Measurements from ENCODE around the gene PCDHGC3.

The PCDHGC3 gene

GRCh38 chr5:141485321-141486055 is 9.7 kb downstream of the PCDHGC3 start:
- no peak for DNase-seq

- no peak for DNase-seq
These were observed 10.3 kb downstream of the PCDHGC3 start for GRCh38 chr5:141486091-141486490.

- no peak for DNase-seq
These were observed 11.4 kb downstream of the PCDHGC3 start for GRCh38 chr5:141487131-141487530.

- DNase-seq = no peak
These were observed 13.1 kb downstream of the PCDHGC3 start, which contains the start of gene PCDHGC5 for GRCh38 chr5:141488591-141489561. Gene PCDHGC5, plus strand, starts transcription at chr5:141489081. Its CDS starts 160 bp downstream, at chr5:141489241.

GRCh38 chr5:141489841-141490240 is 14.1 kb downstream of the PCDHGC3 start:
- DNase-seq = no peak

GRCh38 chr5:141490271-141490670 is 14.5 kb downstream of the PCDHGC3 start:
- DNase-seq = no peak

- no peak for DNase-seq
These were observed 15.0 kb downstream of the PCDHGC3 start for GRCh38 chr5:141490771-141491170.

- no peak for DNase-seq
These were observed 15.8 kb downstream of the PCDHGC3 start for GRCh38 chr5:141491323-141492167.

- no peak for DNase-seq
These were observed 16.6 kb downstream of the PCDHGC3 start for GRCh38 chr5:141492168-141492885.

GRCh38 chr5:141493500-141494422 is 18.0 kb downstream of the PCDHGC3 start:
- DNase-seq = no peak

GRCh38 chr5:141494761-141495452 is 19.1 kb downstream of the PCDHGC3 start:
- DNase-seq = no peak

- DNase-seq = no peak
These were observed 19.7 kb downstream of the PCDHGC3 start for GRCh38 chr5:141495453-141495811.

GRCh38 chr5:141496038-141496437 is 20.3 kb downstream of the PCDHGC3 start:
- no peak for DNase-seq

- DNase-seq = no peak
These were observed 26.0 kb downstream of the PCDHGC3 start for GRCh38 chr5:141501761-141502160.

GRCh38 chr5:141503681-141504080 is 27.9 kb downstream of the PCDHGC3 start:
- DNase-seq = no peak

GRCh38 chr5:141504216-141504615 is 28.4 kb downstream of the PCDHGC3 start:
- no peak for DNase-seq

- DNase-seq = no peak
These were observed 30.8 kb downstream of the PCDHGC3 start for GRCh38 chr5:141506381-141507155.

- no peak for DNase-seq
These were observed 31.8 kb downstream of the PCDHGC3 start for GRCh38 chr5:141507387-141508091.

- DNase-seq = no peak
These were observed 32.7 kb downstream of the PCDHGC3 start for GRCh38 chr5:141508440-141508797.

All from NCI-H510A (cell line).